ENCODE data around the gene AGRN. TPM values are rescaled to one million over a fixed set of nuclear protein-coding genes. Genes with fewer than 3 reads are reported as not detected.

Gene AGRN
- total RNA-seq, 6 experiments from 2014 or later: 131 to 164 (median 140) TPM

- no peak for DNase-seq
- H3K27me3 Mint-ChIP-seq (ENCODE audit: insufficient read depth): peaks cover 7% of the 10 kb centered on the region
- no peak overlapping the region for H3K4me3 Mint-ChIP-seq
- no peak overlapping the region for H3K27ac Mint-ChIP-seq
- H3K36me3 Mint-ChIP-seq (ENCODE audit: low read depth): peaks cover 22% of the 10 kb centered on the region
- no peaks in the 10 kb centered on the region for H3K9me3 Mint-ChIP-seq
- TF ChIP-seq, protein P1, sequence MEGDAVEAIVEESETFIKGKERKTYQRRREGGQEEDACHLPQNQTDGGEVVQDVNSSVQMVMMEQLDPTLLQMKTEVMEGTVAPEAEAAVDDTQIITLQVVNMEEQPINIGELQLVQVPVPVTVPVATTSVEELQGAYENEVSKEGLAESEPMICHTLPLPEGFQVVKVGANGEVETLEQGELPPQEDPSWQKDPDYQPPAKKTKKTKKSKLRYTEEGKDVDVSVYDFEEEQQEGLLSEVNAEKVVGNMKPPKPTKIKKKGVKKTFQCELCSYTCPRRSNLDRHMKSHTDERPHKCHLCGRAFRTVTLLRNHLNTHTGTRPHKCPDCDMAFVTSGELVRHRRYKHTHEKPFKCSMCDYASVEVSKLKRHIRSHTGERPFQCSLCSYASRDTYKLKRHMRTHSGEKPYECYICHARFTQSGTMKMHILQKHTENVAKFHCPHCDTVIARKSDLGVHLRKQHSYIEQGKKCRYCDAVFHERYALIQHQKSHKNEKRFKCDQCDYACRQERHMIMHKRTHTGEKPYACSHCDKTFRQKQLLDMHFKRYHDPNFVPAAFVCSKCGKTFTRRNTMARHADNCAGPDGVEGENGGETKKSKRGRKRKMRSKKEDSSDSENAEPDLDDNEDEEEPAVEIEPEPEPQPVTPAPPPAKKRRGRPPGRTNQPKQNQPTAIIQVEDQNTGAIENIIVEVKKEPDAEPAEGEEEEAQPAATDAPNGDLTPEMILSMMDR (IDR thresholded peaks at IDR 0.05): no peak
- H3K4me1 Mint-ChIP-seq (ENCODE audit: low read depth): no peaks in the 10 kb centered on the region
Observed at GRCh38 chr1:1049318-1050165, 29.6 kb downstream of the AGRN start.

- Mint-ChIP-seq H3K27ac (no peak overlapping the region), H3K9me3 (no peaks in the 10 kb centered on the region), H3K36me3 (ENCODE audit: low read depth) (peaks cover 24% of the 10 kb centered on the region), H3K27me3 (ENCODE audit: insufficient read depth) (peaks cover 8% of the 10 kb centered on the region), H3K4me3 (no peak overlapping the region), H3K4me1 (ENCODE audit: low read depth) (no peaks in the 10 kb centered on the region)
- TF ChIP-seq, protein P1 (IDR thresholded peaks at IDR 0.05): no peak
- DNase-seq: no peak
Observed at GRCh38 chr1:1050577-1051052, 30.7 kb downstream of the AGRN start.

GRCh38 chr1:1051127-1051810 is 31.3 kb downstream of the AGRN start:
- TF ChIP-seq, protein P1 (IDR thresholded peaks at IDR 0.05): no peak
- DNase-seq: no peak
- H3K27me3 Mint-ChIP-seq (ENCODE audit: insufficient read depth): peaks cover 10% of the 10 kb centered on the region
- no peak overlapping the region for H3K4me3 Mint-ChIP-seq
- H3K9me3 Mint-ChIP-seq: no peaks in the 10 kb centered on the region
- peaks cover 24% of the 10 kb centered on the region for H3K36me3 Mint-ChIP-seq (ENCODE audit: low read depth)
- H3K4me1 Mint-ChIP-seq (ENCODE audit: low read depth): no peaks in the 10 kb centered on the region
- no peak overlapping the region for H3K27ac Mint-ChIP-seq

DNA sequence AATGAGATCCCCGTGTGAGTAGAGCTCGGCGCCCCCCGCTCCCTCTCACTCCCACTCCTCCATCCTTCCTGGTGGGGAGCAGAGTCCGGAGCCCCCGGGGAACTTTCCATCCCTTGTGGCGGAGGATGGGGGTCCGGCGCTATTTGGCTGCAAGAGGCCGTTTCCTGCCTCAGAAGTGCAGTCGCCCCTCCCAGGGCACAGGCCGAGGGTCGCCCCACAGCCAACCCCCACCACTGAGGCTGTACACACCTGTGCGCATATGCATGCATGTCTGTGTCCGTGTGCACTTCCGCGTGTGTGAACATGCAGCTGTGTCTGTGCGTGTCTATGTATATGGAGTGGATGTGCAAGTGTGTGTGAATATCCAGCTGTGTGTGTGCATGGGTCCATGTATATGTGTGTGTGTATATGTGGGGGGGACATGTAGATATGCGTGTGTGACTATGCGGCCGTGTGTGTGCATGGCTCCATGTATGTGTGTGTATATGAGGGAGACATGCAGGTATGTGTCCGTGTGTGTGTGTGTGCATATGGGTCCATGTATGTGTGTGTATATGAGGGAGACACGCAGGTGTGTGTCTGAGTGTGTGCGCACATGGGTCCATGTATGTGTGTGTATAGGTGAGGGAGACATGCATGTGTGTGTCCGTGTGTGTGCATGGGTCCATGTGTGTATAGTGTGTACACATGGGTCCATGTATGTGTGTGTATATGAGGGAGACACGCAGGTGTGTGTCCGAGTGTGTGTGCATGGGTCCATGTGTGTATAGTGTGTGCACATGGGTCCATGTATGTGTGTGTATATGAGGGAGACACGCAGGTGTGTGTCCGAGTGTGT is 32.3 kb downstream of the AGRN start:
- no peaks in the 10 kb centered on the region for H3K4me1 Mint-ChIP-seq (ENCODE audit: low read depth)
- no peaks in the 10 kb centered on the region for H3K9me3 Mint-ChIP-seq
- DNase-seq: no peak
- H3K36me3 Mint-ChIP-seq (ENCODE audit: low read depth): peaks cover 21% of the 10 kb centered on the region
- no peak overlapping the region for H3K4me3 Mint-ChIP-seq
- peaks cover 11% of the 10 kb centered on the region for H3K27me3 Mint-ChIP-seq (ENCODE audit: insufficient read depth)
- TF ChIP-seq, protein P1 (IDR thresholded peaks at IDR 0.05): no peak
- H3K27ac Mint-ChIP-seq: no peak overlapping the region

GRCh38 chr1:1053022-1053421 is 33.1 kb downstream of the AGRN start:
- Mint-ChIP-seq H3K4me3 (no peak overlapping the region), H3K36me3 (ENCODE audit: low read depth) (peaks cover 20% of the 10 kb centered on the region), H3K27me3 (ENCODE audit: insufficient read depth) (peaks cover 12% of the 10 kb centered on the region), H3K9me3 (no peaks in the 10 kb centered on the region), H3K27ac (no peak overlapping the region), H3K4me1 (ENCODE audit: low read depth) (0 out of 2 replicates have a peak, but pooled peaks cover under 1% of the 10 kb centered on the region)
- DNase-seq: no peak
- TF ChIP-seq, protein P1 (IDR thresholded peaks at IDR 0.05): no peak

Data from HFFc6 (cell line).